Trophoblast cell (in vitro differentiated cells and primary cell): ENCODE results near the gene NGB.

Experiments used
- DNase-seq, 2 donors: peaks; one replicate each; pipeline ENCODE4 v3.0.0-alpha.2; 2016
- H2AFZ ChIP-seq: 2 replicates; pipeline ENCODE4 v1.6.1; 2013; ENCODE audit warnings: low read length, moderate library complexity, mild to moderate bottlenecking; ENCODE audit not compliant: insufficient read depth, poor library complexity
- H2AK5ac ChIP-seq: 2 replicates; pipeline ENCODE4 v1.6.1; 2013; ENCODE audit warnings: mild to moderate bottlenecking, low read length
- H2BK120ac ChIP-seq: 2 replicates; pipeline ENCODE4 v1.6.1; 2013; ENCODE audit warnings: low read length, mild to moderate bottlenecking, moderate library complexity; ENCODE audit not compliant: insufficient read depth, poor library complexity
- H2BK12ac ChIP-seq: 2 replicates; pipeline ENCODE4 v1.6.1; 2013; ENCODE audit warnings: mild to moderate bottlenecking, low read length, moderate library complexity
- H2BK5ac ChIP-seq: 2 replicates; pipeline ENCODE4 v1.6.1; 2013; ENCODE audit warnings: low read length, low read depth, moderate library complexity, mild to moderate bottlenecking; ENCODE audit not compliant: poor library complexity
- H3K14ac ChIP-seq: 2 replicates; pipeline ENCODE4 v1.6.1; 2013; ENCODE audit warnings: mild to moderate bottlenecking, low read length
- H3K18ac ChIP-seq: 2 replicates; pipeline ENCODE4 v1.6.1; 2013; ENCODE audit warnings: mild to moderate bottlenecking, low read length
- H3K23ac ChIP-seq: 2 replicates; pipeline ENCODE4 v1.6.1; 2013; ENCODE audit warnings: low read length
- H3K27ac ChIP-seq: 2 replicates; pipeline ENCODE4 v1.5.1; 2013; ENCODE audit warnings: low read depth, mild to moderate bottlenecking, inconsistent platforms, low read length, moderate library complexity
- H3K27me3 ChIP-seq: 2 replicates; pipeline ENCODE4 v1.6.1; 2013; ENCODE audit warnings: inconsistent platforms, mild to moderate bottlenecking, low read length, moderate library complexity; ENCODE audit not compliant: insufficient read depth
- H3K36me3 ChIP-seq, 2 experiments: 1 replicate in 1 of 2; 2 replicates in 1 of 2; pipeline ENCODE4 v1.6.1; 2013; ENCODE audit warnings: low read length in 2 of 2, mild to moderate bottlenecking in 2 of 2, moderate library complexity in 1 of 2; ENCODE audit not compliant: insufficient read depth in 2 of 2, control insufficient read depth in 1 of 2
- H3K4ac ChIP-seq: 2 replicates; pipeline ENCODE4 v1.6.1; 2013; ENCODE audit warnings: low read depth, mild to moderate bottlenecking, low read length, moderate library complexity
- H3K4me1 ChIP-seq, 2 experiments: 1 replicate in 1 of 2; 2 replicates in 1 of 2; pipeline ENCODE4 v1.6.1; 2013; ENCODE audit warnings: low read length in 2 of 2, mild to moderate bottlenecking in 2 of 2, moderate library complexity in 1 of 2; ENCODE audit not compliant: insufficient read depth in 2 of 2, control insufficient read depth in 1 of 2
- H3K4me2 ChIP-seq: 2 replicates; pipeline ENCODE4 v1.6.1; 2013; ENCODE audit warnings: inconsistent platforms, mild to moderate bottlenecking, low read length, moderate library complexity
- H3K4me3 ChIP-seq: 2 replicates; pipeline ENCODE4 v1.5.1; 2013; ENCODE audit warnings: mild to moderate bottlenecking, low read depth, low read length, inconsistent platforms
- H3K79me1 ChIP-seq: one replicate; pipeline ENCODE4 v1.6.1; 2013; ENCODE audit warnings: low read length
- H3K79me2 ChIP-seq: 2 replicates; pipeline ENCODE4 v1.6.1; 2013; ENCODE audit warnings: low read length, mild to moderate bottlenecking; ENCODE audit not compliant: control insufficient read depth, insufficient read depth, poor library complexity
- H3K9ac ChIP-seq: 2 replicates; pipeline ENCODE4 v1.6.1; 2013; ENCODE audit warnings: mild to moderate bottlenecking, low read length
- H3K9me3 ChIP-seq: 2 replicates; pipeline ENCODE4 v1.6.1; 2013; ENCODE audit warnings: low read depth, mild to moderate bottlenecking, control low read depth, inconsistent platforms, low read length; ENCODE audit not compliant: insufficient read depth
- H4K12ac ChIP-seq: 2 replicates; pipeline ENCODE4 v1.6.1; 2013; ENCODE audit warnings: low read depth, mild to moderate bottlenecking, low read length, moderate library complexity
- H4K8ac ChIP-seq: 2 replicates; pipeline ENCODE4 v1.6.1; 2013; ENCODE audit warnings: low read depth, mild to moderate bottlenecking, low read length, moderate library complexity
- H4K91ac ChIP-seq: one replicate; pipeline ENCODE4 v1.6.1; 2013; ENCODE audit warnings: low read depth, mild to moderate bottlenecking, low read length, moderate library complexity
- WGBS: extraction: QIAGEN DNeasy Blood & Tissue Kit; methylation state at CpG from one replicate; pipeline ENCODE4 v1.1.7; 2013; ENCODE audit warnings: missing lambda C conversion rate; ENCODE audit not compliant: insufficient read length, insufficient coverage; ENCODE audit errors: extremely low coverage; 5-methylcytosine and 5-hydroxymethylcytosine counted together

NGB gene

DNA sequence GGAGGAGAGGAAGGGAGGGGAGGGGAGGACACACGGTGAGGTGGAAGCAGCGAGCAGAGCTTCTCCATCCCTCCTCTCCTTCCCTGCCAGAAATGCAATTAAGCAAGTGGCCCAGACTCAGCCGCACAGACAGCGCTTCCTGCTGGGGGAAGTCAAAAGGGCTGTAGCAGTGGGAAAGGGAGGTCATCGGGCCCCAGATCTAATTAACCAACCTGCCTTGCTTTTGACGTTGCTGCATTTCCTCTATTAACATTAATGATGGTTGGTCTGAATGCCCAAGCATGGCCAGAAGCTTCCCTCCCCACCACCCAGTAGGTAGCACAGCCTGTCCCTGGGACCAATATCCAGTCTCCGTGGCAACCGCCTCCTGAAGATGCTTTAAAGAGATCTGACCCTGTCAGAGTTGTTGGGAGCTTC is 4.6 kb upstream of the NGB start:
- WGBS = no CpG with 5 or more reads among the region's 8 CpGs
- H3K23ac ChIP-seq = no peak overlapping the region
- no peak overlapping the region for H3K14ac ChIP-seq
- H3K18ac ChIP-seq = no peak overlapping the region
- H2AK5ac ChIP-seq = no peak overlapping the region
- H3K4me1 ChIP-seq = peaks cover 3 to 4% of the 10 kb centered on the region in 2 experiments
- no peak overlapping the region for H2BK120ac ChIP-seq
- H2BK12ac ChIP-seq = no peak overlapping the region
- no peak overlapping the region for H3K4me2 ChIP-seq
- no peak overlapping the region for H3K9ac ChIP-seq
- no peak overlapping the region for H4K8ac ChIP-seq
- H3K4ac ChIP-seq = no peak overlapping the region
- peaks cover 32 to 34% of the 10 kb centered on the region in 2 experiments for H3K36me3 ChIP-seq
- no peak overlapping the region for H2BK5ac ChIP-seq
- no peak overlapping the region for H3K27ac ChIP-seq
- H3K79me1 ChIP-seq = no peaks in the 10 kb centered on the region
- H2AFZ ChIP-seq = no peak overlapping the region
- H3K9me3 ChIP-seq = peaks cover 5% of the 10 kb centered on the region
- H3K79me2 ChIP-seq = no peaks in the 10 kb centered on the region
- no peak overlapping the region for H4K91ac ChIP-seq
- peaks cover 12% of the 10 kb centered on the region for H3K27me3 ChIP-seq
- no peak overlapping the region for H3K4me3 ChIP-seq
- no peak overlapping the region for H4K12ac ChIP-seq
- DNase-seq = no peak

DNA sequence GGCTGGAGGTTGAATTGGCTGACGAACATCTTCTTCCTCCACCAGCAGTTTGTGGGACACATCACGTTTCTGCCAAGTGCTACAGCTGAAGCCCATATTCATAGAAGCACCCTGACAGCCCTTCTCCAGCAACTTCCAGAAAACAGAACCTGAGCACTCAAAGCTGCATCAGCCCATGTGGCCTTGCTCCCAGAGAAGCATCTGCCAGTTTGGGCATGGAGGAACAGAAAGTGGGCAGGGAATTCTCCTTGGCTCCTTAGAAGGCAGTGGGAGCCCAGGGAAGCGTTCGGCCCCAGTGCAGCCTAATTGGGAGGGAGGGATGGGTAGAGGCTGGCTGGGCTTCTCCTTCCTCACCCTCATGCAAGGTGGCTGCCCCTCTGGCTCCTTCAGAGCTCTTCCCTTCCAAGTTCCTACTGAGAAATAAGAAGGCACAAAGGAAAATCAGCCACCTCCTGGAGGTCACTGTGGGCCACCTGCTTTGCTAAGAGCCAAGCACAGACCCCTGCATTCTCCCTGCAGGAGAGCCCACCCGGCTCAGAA is 4.1 kb upstream of the NGB start:
- no peak overlapping the region for H3K4me2 ChIP-seq
- no peak overlapping the region for H4K12ac ChIP-seq
- H3K4ac ChIP-seq = no peak overlapping the region
- H3K4me3 ChIP-seq = no peak overlapping the region
- H3K18ac ChIP-seq = no peak overlapping the region
- no peak overlapping the region for H3K14ac ChIP-seq
- no peak overlapping the region for H3K27ac ChIP-seq
- H2BK12ac ChIP-seq = no peak overlapping the region
- H3K27me3 ChIP-seq = peaks cover 17% of the 10 kb centered on the region
- H4K91ac ChIP-seq = no peak overlapping the region
- H3K79me2 ChIP-seq = no peaks in the 10 kb centered on the region
- no peak overlapping the region for H3K9ac ChIP-seq
- H2BK5ac ChIP-seq = no peak overlapping the region
- H4K8ac ChIP-seq = no peak overlapping the region
- peaks cover 5% of the 10 kb centered on the region for H3K9me3 ChIP-seq
- no peak overlapping the region for H3K23ac ChIP-seq
- H2AK5ac ChIP-seq = no peak overlapping the region
- H2BK120ac ChIP-seq = no peak overlapping the region
- no peak overlapping the region for H2AFZ ChIP-seq
- no peak for DNase-seq
- peaks cover 29 to 31% of the 10 kb centered on the region in 2 experiments for H3K36me3 ChIP-seq
- peaks cover 3 to 5% of the 10 kb centered on the region in 2 experiments for H3K4me1 ChIP-seq
- no CpG with 5 or more reads among the region's 5 CpGs for WGBS
- H3K79me1 ChIP-seq = no peaks in the 10 kb centered on the region

DNA sequence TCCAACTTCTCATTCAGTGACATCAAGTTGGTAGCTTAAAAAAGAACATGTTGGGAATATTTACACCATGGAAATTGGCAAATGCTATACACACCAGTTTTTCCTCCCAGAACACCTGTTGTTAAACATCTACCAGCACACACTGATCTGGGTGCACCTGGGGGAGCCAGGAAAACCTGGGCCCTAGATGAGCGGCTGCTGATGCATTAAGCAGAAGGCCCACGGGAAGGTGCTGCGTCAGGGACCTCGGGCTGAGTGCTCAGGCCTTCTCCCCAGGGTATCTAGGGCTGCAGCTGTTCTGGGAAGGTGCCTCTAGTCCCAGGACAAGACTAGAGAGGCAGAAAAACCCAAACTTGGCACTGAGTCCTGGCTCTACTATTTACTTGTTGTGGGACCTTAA is 2.8 kb upstream of the NGB start:
- no peak overlapping the region for H3K9ac ChIP-seq
- no peak overlapping the region for H2BK120ac ChIP-seq
- H2BK12ac ChIP-seq = no peak overlapping the region
- H3K27ac ChIP-seq = no peak overlapping the region
- H3K4me2 ChIP-seq = no peak overlapping the region
- no peak overlapping the region for H4K91ac ChIP-seq
- peaks cover 21% of the 10 kb centered on the region in 2 experiments for H3K36me3 ChIP-seq
- no peak overlapping the region for H2AK5ac ChIP-seq
- H3K4me3 ChIP-seq = no peak overlapping the region
- H3K18ac ChIP-seq = no peak overlapping the region
- no peak overlapping the region for H4K8ac ChIP-seq
- no peaks in the 10 kb centered on the region for H3K79me2 ChIP-seq
- H3K9me3 ChIP-seq = peaks cover 2% of the 10 kb centered on the region
- no CpG with 5 or more reads among the region's 4 CpGs for WGBS
- peaks cover 28% of the 10 kb centered on the region for H3K27me3 ChIP-seq
- no peak overlapping the region for H2AFZ ChIP-seq
- H3K14ac ChIP-seq = no peak overlapping the region
- no peak overlapping the region for H4K12ac ChIP-seq
- H2BK5ac ChIP-seq = no peak overlapping the region
- no peak overlapping the region for H3K23ac ChIP-seq
- DNase-seq = no peak
- H3K4me1 ChIP-seq = peaks cover 3 to 5% of the 10 kb centered on the region in 2 experiments
- no peaks in the 10 kb centered on the region for H3K79me1 ChIP-seq
- no peak overlapping the region for H3K4ac ChIP-seq

DNA sequence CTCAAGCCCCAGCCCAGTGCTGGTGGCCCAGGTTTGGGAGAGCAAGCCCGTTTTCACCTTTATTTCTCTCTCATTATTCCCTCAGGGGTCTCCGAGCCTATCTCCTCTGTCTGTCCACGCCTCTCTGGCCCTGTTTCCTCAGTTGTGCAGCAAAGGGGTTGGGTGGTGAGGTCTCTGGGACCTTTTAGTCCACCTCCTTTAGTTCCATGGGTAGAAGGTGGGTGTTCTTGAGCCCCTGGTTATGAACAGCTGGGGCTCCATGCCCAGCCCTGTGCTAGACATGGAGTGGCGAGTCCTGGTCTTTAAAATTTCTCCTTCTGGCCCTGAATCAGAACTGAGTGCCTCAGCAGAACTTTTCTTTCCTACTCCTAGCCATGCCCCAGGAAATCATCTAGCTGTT is 1.3 kb upstream of the NGB start:
- WGBS = no CpG with 5 or more reads among the region's 4 CpGs
- Histone ChIP-seq H3K4me2 (no peak overlapping the region), H3K27me3 (peaks cover 33% of the 10 kb centered on the region), H4K91ac (no peak overlapping the region), H2BK120ac (no peak overlapping the region), H2AK5ac (no peak overlapping the region), H3K23ac (no peak overlapping the region), H3K18ac (no peak overlapping the region), H3K4me3 (no peak overlapping the region), H3K27ac (no peak overlapping the region), H2BK5ac (no peak overlapping the region), H4K8ac (no peak overlapping the region), H2BK12ac (no peak overlapping the region), H2AFZ (no peak overlapping the region), H3K79me1 (no peaks in the 10 kb centered on the region), H4K12ac (no peak overlapping the region), H3K36me3 (peaks cover 8 to 10% of the 10 kb centered on the region in 2 experiments), H3K9me3 (peaks cover 4% of the 10 kb centered on the region), H3K9ac (no peak overlapping the region), H3K4ac (no peak overlapping the region), H3K14ac (no peak overlapping the region), H3K79me2 (no peaks in the 10 kb centered on the region), H3K4me1 (peaks cover 3 to 5% of the 10 kb centered on the region in 2 experiments)
- DNase-seq = no peak
